HG03103 (cell line): ENCODE results near the gene KCNH4.
A peak's percentile ranks its signal among the peaks of the same experiment; 100 is the strongest.
"Not testable (repeated sequence)": the region's sequence is repeated elsewhere in the genome, so short reads cannot be mapped to it uniquely, and the experiment has no call there.

ENCODE experiments used
- ATAC-seq: cut with Tn5 transposase; IDR thresholded peaks from one replicate; pipeline ENCODE4 v1.9.1; 2021; ENCODE audit warnings: low read depth; ENCODE audit not compliant: unreplicated experiment

KCNH4 gene

DNA sequence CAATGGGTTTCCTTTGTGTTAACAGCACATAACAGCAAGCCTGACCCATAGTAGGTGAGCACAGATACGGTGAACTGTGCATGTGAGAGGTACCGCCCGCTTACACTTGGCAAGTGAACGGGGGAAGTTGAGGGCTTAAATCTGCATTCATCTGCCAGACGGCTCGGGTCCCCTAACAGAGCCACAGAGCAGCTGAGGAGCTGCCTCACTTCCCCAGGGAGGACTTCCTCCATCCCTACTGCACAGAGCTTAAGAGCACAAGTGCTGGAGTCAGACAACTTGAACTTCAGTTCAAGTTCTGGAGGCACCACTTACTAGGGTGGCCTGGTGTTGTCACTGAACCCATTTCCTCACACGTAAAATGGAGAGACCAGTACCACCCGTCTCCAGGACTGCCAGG is 39.6 kb downstream of the KCNH4 start:
- ATAC-seq: no peak

DNA sequence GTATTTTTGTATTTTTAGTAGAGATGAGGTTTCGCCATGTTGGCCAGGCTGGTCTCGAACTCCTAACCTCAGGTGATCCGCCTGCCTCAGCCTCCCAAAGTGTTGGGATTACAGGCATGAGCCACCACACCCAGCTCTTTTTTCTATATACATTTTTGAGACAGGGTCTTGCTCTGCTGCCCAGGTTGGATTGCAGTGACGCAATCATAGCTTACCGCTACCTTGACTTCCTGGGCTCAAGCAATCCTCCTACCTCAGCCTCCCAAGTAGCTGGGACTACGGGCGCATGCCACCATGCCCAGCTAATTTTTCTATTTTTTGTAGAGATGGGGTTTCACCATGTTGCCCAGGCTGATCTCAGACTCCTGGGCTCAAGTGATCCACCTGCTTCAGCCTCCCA is 40.3 kb downstream of the KCNH4 start:
- ATAC-seq: not testable (repeated sequence)

DNA sequence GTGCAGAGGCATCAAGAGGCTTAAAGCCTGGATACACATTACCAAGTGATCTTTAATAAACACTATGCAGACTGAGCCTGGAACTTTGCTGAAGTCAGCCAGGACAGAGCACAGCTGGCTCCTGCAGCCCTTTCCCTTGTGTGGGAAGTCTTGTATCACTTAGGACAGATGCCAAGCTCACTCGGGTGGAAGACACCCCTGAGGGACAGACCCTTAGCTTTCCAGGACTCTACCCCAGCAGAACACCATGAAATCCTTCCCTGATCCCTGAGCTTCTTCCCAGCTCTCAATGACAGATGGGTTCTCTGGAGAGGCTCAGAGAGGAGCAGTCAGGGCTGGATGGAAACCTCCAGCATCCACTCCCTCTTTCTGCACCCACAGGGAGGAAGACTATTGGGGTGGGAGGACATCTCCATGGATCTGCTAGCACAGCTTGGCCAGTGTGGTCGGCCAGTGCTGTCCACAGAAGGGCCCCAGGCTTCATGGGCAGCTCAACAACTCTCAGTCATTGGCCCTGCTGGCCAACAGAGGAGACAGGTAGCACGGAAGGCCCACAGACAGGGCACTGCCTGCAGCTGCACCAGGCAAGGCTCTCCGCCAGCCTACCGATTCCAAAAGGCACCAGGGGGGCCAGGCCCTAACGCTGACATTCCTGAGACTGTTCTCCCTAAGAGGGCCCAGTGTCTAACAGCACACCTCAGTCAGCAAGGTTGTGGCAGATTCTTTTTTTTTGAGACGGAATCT is 42.0 kb downstream of the KCNH4 start:
- no peak for ATAC-seq

DNA sequence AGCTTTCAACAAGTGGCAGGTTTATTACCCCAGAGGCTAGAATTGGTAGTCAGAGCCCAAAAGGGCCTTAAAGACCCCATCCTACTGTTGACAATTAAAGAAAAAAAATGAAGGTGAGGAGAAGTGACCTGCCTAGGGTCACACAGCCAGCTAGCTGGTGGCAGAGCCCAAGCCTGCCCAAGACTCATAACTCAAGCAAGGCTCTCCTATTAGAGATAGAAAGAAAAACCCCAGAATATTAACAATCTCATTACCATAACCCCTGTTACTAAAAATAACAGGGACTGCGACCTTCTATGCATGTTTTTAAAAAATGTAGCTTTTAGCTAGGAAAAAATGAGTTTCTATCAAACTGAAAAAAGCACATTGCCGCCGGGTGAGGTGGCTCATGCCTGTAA is 44.3 kb downstream of the KCNH4 start:
- ATAC-seq: no peak

DNA sequence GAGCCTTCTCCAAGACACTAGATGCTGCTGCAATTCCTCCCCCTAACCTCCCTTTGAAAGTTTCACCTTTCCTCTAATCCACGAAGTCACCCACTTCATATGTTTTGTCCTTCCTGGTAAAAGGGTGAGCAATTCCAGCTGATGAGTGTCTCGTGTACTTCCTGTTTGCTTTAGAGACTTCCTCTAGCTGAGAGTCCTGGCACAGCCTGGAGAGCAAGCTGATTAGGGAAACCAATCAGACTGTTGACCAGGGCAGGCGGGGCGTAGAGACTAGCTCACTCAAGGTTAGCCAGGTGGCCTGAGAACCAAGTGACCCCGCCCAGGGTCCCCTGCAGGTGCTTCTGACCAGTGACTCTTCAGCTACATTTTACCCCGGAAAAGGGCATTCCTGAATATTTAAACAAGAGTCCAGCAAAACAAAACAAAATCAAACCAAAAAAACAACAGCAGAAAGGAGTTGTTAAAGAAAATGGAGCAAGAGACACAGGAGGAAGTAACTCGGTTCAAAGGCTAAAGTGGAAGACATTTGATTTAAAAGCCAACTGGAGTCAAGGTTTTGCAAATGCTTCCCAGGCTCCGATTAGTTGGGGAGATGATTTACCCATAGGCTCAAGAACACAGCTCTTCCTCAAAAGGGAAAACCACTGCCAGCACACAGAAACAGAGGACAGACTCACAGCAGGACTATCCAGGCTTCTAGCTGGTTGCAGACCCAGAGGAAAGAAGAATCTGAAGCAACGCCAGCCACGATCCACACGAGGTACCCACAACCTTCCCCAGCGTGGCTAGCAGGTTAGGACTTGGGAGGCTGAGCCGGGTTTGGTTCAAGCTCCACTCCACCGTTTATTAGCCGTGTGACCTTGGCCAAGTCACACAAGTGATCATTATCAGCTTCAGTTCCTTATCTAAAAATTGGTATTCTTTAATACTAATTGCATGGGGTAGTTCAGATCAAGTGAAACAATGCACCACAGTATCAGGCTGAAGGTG is 45.0 kb downstream of the KCNH4 start:
- no peak for ATAC-seq

DNA sequence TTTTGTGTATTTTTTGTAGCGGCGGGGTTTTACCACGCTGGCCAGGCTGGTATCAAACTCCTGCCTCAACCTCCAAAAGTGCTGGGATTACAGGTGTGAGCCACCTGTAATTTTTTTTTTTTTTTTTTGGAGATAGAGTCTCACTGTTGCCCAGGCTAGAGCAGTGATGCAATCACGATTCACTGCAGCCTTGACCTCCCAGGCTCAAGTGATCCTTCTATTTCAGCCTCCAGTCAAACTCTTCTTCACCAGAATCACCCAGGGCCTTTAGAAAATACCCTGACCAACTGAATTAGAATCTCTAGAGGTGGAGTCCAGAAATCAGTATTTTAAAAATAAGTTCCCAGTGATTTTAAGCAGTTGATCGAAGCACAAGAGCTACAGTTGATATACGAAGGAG is 45.8 kb downstream of the KCNH4 start:
- ATAC-seq: no peak

DNA sequence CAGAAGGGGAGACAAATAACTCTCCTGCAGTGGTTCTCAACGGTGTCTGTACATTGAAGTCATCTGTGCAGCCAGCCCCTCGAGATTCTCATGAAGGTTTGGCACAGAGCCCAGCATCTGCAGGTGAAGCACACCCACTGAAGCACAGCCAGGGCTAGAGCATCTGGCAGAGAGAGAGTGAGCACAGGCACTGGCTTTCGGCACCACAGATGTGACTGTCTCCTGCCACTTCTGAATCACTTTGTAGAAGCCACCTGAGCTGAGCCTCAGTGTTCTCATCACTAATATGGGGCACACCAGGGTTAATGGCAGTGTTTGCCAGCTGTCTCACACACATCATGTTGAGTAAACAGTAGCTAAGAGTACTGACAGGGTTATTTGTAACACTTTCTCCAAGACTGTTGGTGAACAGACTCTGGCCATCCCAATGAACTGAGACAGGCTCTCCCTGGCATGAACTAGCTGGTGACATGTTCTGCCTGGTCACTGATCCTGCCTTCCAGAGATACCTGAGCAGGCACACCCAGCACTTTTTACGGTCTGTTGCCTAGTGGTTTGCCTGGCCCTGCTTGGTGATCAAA is 47.4 kb downstream of the KCNH4 start:
- peak; percentile 67 for ATAC-seq

DNA sequence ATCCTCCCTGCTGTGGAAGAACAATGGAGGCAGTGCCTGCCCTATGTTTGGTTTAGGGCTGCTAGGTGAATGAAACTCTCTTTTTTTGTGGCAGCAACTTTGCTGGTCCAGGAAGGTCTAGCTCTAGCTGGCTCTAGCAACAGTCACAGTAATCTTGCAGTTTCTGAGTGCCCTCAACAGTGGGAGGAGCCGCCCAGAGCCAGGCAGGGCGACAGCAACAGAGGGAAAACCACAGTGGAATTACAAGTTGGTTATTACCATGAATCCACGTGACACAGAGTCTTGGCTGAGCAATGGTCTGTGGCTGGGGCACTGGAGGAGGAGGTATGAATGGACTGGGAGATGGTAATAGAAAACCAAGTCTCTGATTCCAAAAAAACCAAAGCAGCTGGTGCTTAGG is 48.0 kb downstream of the KCNH4 start:
- peak; percentile 11 for ATAC-seq

DNA sequence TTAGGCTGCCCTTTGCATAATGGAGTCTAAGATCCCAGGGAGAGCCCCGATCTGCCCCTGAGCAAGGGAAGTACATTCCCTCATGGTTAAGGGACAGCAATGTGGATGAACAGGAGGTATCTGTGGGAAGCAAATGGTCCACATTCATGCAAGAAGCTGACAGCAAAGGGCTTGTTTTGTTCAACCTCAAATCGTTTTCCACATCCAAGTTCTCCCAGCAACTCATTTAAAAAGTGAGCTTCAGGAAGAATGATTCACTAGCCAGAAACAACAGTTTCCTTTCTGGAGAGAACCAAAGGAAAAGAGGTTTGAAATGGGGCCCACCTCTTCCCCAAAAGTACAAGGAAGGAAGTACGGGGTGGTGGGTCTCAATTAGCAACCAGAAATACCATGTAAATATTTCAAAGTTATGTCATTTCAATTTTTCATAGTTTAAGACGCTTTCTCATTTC is 48.9 kb downstream of the KCNH4 start:
- no peak for ATAC-seq

DNA sequence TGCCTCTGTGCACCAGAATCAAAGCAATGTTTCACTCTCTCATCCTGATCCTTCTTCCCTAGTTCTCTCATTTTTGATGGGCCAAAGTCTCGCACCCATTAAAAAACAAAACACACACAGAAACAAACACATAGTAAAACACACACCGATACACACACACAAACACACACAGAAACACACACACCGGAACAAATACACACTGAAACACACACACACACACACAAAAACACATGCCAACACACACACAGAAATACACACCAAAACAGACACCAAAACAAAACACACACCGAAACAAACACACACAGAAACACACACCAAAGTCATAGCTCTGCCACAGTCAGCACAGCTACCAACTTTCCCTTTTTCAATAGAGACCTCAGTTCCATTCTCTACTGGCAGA is 49.7 kb downstream of the KCNH4 start:
- no peak for ATAC-seq

DNA sequence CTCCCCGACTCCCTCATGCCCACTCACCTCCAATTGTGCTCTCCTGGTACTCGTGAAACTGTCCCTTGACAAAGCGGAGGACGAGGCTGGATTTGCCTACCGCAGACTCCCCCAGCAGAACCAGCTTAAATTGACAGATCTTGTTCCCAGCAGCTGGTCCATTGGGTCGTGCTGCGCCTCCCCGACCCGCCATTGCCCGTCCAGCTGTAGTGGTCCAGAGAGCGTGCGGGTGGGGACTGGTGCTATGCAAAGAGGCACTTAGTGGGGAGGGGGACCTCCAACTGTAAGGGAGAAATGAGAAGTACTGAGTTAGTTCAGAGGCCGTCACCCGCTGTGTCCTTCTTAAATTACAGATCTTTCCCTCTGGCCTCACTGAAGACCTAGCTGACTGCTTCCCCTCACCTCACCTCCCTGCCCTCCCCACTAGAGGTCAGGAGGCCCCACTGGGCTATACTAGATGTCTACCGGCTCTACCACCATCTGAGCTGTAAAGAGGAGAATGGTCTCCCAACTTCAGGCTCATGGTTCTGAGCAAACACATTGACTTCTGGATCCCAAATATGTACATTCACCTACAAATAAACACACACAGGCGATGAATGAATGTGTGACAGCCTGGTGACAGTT is 50.5 kb downstream of the KCNH4 start:
- ATAC-seq: no peak

DNA sequence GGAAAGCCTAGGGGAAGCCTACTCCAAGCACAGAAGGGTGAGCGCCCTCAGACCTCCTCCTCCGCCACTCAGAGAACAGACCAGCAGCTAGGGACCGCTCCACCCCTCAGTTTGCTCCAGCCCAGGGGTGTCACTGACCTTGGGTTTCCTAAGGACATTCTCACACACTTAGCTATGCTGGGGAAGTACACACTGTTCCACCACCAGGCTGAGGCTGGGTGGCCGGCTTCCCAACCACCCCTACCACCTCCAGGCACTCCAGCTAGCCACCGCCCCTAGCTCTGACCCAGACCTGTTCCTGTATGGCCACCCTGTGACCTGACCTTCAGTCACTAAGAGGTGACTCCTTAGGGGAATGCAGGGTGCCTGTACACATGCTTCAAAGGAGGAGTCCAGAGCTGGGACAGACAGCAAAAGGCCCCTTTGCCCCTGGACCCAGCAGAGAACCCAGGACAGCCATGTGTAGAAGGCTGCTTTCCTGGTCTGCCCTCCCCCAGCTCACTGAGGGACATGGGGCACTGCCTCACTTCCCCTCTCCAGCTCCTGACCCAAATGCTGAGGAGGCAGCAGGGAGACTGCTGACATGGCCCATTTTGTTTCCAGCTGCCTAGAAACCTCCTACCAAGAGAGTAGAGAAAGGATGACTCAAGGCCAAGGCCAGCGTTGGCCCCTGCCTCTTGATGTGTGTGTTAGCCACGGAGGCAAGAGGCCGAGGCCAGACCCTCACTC is 51.7 kb downstream of the KCNH4 start:
- ATAC-seq: no peak

DNA sequence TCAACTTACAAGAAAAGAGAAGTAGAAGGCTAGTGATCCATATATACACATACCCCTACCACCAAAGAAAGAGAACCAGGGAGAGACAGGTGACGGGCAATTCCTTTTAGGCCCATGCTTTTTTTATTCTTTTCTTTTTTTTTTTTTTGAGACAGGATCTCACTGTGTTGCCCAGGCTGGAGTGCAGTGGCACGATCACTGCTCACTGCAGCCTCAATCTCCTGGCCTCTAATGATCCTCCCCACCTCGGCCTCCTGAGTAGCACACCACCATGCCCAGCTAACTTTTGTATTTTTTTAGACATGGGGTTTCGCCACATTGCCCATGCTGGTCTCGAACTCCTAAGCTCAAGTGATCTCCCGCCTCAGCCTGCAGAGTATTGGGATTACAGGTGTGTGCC is 53.5 kb downstream of the KCNH4 start:
- ATAC-seq: no peak

DNA sequence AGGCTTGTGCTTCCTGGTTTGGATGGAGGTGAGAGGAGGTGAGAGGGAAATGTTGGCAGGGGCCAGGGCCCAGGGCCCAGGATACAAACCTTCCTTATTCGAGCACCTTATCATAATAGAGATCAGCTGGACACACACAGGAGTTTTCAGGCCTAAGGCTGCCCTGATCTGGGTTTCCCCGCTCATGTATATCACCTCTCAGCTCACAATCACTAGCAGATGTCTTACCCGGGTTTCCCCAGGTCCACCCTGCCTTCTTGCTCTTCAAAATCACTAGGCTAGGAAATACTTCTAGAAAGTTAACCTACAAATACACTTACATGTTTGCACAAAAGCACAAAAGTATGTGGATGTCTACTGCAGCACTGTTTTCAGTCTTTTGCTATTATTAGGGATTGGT is 54.1 kb downstream of the KCNH4 start:
- ATAC-seq: no peak

DNA sequence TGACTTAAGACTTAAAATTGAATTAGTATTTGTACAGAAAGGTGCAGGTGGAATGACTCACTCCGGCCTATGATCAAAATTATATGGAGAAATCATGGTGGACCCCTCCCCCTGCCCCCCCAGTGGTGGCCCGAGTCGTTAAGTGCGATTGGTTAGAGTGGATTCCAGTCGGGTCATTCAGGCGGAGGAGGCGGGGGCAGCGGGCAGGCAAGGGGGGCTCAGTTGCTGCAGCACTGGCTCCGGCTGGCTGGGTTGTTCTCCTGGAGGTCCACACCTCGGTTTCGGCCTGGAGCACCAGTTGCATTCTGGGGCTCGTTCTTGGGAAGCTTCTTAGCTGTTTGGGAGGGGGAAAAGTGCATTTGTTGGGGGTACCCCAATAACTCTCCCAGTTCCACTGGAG is 55.4 kb downstream of the KCNH4 start:
- ATAC-seq: no peak

DNA sequence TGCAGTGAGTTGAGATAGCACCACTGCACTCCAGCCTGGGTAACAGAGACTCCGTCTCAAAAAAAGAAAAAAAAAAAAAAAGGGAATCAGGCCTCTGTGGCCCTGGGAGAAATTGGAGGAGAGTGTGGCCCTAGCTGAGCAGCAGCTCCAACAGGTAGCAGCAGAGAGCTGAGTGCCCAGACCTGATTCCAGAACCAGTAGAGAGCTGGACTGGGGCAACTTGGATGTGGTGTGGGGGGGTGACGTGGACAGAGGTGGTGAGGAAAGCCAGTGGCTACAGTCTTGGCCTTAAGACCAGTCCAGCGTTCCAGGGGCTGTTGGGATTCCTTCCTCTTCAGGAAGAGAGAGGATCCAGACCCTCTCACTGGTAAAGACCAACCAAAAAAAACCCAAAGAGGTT is 56.7 kb downstream of the KCNH4 start:
- no peak for ATAC-seq

DNA sequence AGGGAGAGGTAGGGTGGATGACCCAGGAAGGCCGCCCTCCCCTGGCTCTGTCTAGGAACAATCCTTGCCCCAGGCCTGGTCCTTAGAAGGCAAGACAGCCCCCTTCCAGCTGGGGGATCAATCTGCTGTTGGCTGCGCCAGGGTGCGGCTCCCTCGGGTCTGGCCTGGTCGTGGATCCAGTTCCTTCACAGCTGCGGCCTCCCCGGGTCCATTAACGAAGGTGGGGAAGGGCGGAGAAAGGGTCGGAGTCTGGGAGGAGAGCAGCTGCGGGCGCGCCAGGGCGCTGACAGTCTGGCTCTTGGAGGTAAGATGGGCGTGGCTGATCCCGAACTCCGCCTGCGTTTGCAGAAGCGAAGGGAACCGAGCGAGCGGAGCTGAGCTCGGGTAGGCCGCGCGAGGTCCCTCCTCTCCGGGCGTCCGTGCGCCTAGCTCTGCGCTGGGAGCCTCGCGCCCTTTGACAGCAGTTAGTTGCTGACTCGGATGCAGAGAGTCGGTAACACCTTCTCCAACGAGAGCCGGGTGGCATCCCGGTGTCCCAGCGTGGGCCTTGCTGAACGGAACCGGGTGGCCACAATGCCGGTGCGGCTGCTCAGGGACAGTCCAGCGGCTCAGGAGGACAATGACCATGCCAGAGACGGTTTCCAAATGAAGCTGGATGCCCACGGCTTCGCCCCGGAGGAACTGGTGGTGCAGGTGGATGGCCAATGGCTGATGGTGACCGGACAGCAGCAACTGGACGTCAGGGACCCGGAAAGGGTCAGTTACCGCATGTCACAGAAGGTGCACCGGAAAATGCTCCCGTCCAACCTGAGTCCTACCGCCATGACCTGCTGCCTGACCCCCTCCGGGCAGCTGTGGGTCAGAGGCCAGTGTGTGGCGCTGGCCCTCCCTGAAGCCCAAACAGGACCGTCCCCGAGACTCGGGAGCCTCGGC is 58.3 kb downstream of the KCNH4 start, which contains the start of gene HSPB9:
Gene HSPB9, plus strand, starts transcription at position 434 of the 933 bp plus-strand sequence. Its CDS starts 47 bp downstream, at position 481.
- no peak for ATAC-seq

DNA sequence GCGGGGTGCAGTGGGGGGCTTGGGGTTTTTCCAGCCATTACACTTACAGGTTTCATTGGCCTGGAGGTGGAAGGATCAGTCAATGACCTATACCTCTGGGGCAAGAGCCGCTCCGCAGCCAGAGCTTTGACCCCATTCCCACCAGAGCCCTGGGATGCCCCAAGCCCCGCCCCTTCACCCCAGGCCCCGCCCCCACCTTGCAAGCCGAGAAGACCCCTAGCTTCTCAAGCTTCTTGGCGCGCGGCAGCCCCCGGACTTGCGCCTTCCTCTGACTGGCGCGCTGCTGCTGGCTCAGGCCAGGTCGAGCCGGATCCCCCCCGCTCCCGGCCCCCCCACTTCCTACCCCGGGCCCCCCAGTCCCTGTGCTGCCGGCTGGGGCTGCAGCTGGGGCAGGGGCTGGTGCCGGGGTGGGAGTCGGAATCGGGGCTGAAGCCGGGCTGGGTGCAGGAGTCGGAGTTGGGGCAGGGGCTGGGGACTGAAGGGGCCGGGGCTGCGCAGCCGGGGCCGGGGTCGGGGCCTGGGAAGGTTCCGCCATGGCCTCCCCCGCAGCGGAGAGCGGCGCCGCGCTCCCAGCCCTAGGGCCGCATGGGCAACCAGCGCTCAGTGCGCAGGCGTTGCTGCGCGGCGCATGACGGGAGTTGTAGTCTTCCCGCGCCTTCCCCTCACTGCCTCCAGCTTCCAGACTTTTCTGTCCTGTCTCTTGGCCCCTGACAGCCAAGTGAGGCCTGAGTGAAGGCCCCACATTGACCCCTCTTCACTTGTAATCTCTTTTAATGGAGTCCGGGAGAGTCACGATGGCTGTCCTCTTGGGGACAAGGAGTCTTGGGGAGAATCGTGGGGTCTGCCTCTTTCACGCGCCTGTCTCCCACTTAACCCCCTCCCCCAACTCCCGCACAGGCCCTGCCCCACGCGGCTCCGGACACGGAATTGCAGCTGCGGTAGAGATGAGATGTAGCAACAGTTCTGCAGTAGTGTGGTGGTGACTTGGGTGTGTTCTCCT is 59.9 kb downstream of the KCNH4 start, which contains the start of gene KAT2A:
Gene KAT2A, minus strand, starts transcription at position 598 of the 1,000 bp plus-strand sequence. Its CDS starts 63 bp downstream, at position 535.
- no peak for ATAC-seq
